Left renal cortex interstitium (tissue), 4 donors: ENCODE measurements around the gene KCNK7. TPM values are rescaled to one million over a fixed set of nuclear protein-coding genes. Genes with fewer than 3 reads are reported as not detected.
"Not testable (repeated sequence)": the region's sequence is repeated elsewhere in the genome, so short reads cannot be mapped to it uniquely, and the experiment has no call there.

Experiments
- DNase-seq, 4 donors: peaks; one replicate each; pipeline ENCODE4 v3.0.0-alpha.2; 2013; ENCODE audit warnings: low read depth in 4 of 4, low spot score in 2 of 4, missing footprints in 1 of 4
- polyA plus RNA-seq, 4 donors: library from polyadenylated mRNA; unstranded; fragments of 120-200 nt; gene quantifications; one replicate each; pipeline ENCODE4 v1.2.1, GENCODE V29; 2013; ENCODE audit not compliant: insufficient read length in 4 of 4

KCNK7 gene
- polyA plus RNA-seq, 4 donors: 0.14 to 0.34 (median 0.21) TPM; not detected in 1

GRCh38 chr11:65574811-65575567 lies 20.6 kb downstream of the KCNK7 start:
- no peak for DNase-seq

- DNase-seq: no peak
These were observed 21.3 kb downstream of the KCNK7 start for GRCh38 chr11:65574109-65574810.

- no peak for DNase-seq
These were observed 22.1 kb downstream of the KCNK7 start for GRCh38 chr11:65573391-65574079.

- peak in 1 of 4 donors; percentile 88 for DNase-seq
These were observed 23.1 kb downstream of the KCNK7 start, which contains the start of gene FAM89B for GRCh38 chr11:65572356-65573051. Gene FAM89B, plus strand, starts transcription at chr11:65572538. Its CDS starts 132 bp downstream, at chr11:65572670.

- no peak for DNase-seq
These were observed 23.7 kb downstream of the KCNK7 start for GRCh38 chr11:65571940-65572339.

- DNase-seq: no peak
These were observed 24.2 kb downstream of the KCNK7 start for GRCh38 chr11:65571420-65571819.

- DNase-seq: peak; percentile 91 to 96 (median 94)
These were observed 25.4 kb downstream of the KCNK7 start, which contains the start of gene ZNRD2 for GRCh38 chr11:65569973-65570918. Gene ZNRD2, plus strand, starts transcription at chr11:65570477. Its CDS starts 15 bp downstream, at chr11:65570492.

- no peak for DNase-seq
These were observed 26.2 kb downstream of the KCNK7 start for GRCh38 chr11:65569164-65569972.

GRCh38 chr11:65565624-65566453 lies 29.8 kb downstream of the KCNK7 start:
- DNase-seq: no peak

GRCh38 chr11:65564879-65565559 lies 30.6 kb downstream of the KCNK7 start:
- not testable (repeated sequence) for DNase-seq

GRCh38 chr11:65563601-65564000 lies 32.0 kb downstream of the KCNK7 start:
- no peak for DNase-seq

GRCh38 chr11:65562788-65563187 lies 32.8 kb downstream of the KCNK7 start:
- DNase-seq: no peak

GRCh38 chr11:65562020-65562419 lies 33.6 kb downstream of the KCNK7 start:
- DNase-seq: no peak

GRCh38 chr11:65560555-65561418 lies 34.8 kb downstream of the KCNK7 start:
- no peak for DNase-seq

- no peak for DNase-seq
These were observed 35.6 kb downstream of the KCNK7 start for GRCh38 chr11:65559951-65560537.

GRCh38 chr11:65559535-65559934 lies 36.1 kb downstream of the KCNK7 start:
- DNase-seq: no peak
